ENCODE measurements around the gene BAZ1B.
"Not testable (repeated sequence)": the region's sequence is repeated elsewhere in the genome, so short reads cannot be mapped to it uniquely, and the experiment has no call there.

BAZ1B gene

GRCh38 chr7:73539709-73540108, 17.6 kb upstream of the BAZ1B start:
- no peak overlapping the region for H3K4me3 ChIP-seq (ENCODE audit: control insufficient read depth, low read depth, low read length)
- no peak for DNase-seq (ENCODE audit: low read depth)
- TF ChIP-seq CTCF (IDR thresholded peaks at IDR 0.05; ENCODE audit: control insufficient read depth, insufficient read depth, low read depth, low read length, missing control alignments): no peak

- not testable (repeated sequence) for DNase-seq (ENCODE audit: low read depth); H3K4me3 ChIP-seq (ENCODE audit: control insufficient read depth, low read depth, low read length)
Measured at GRCh38 chr7:73538510-73538909, 16.4 kb upstream of the BAZ1B start.

GRCh38 chr7:73537051-73537450, 15.0 kb upstream of the BAZ1B start:
- no peak for TF ChIP-seq CTCF (IDR thresholded peaks at IDR 0.05; ENCODE audit: control insufficient read depth, insufficient read depth, low read depth, low read length, missing control alignments)
- DNase-seq (ENCODE audit: low read depth): no peak
- no peak overlapping the region for H3K4me3 ChIP-seq (ENCODE audit: control insufficient read depth, low read depth, low read length)

GRCh38 chr7:73536479-73536878, 14.4 kb upstream of the BAZ1B start:
- H3K4me3 ChIP-seq (ENCODE audit: control insufficient read depth, low read depth, low read length): no peak overlapping the region
- DNase-seq (ENCODE audit: low read depth): no peak
- TF ChIP-seq CTCF (IDR thresholded peaks at IDR 0.05; ENCODE audit: control insufficient read depth, insufficient read depth, low read depth, low read length, missing control alignments): no peak

GRCh38 chr7:73535918-73536317, 13.8 kb upstream of the BAZ1B start:
- DNase-seq (ENCODE audit: low read depth); H3K4me3 ChIP-seq (ENCODE audit: control insufficient read depth, low read depth, low read length): not testable (repeated sequence)

- DNase-seq (ENCODE audit: low read depth): no peak
- no peak overlapping the region for H3K4me3 ChIP-seq (ENCODE audit: control insufficient read depth, low read depth, low read length)
- TF ChIP-seq CTCF (IDR thresholded peaks at IDR 0.05; ENCODE audit: control insufficient read depth, insufficient read depth, low read depth, low read length, missing control alignments): no peak
Measured at GRCh38 chr7:73533742-73534141, 11.6 kb upstream of the BAZ1B start.

- TF ChIP-seq CTCF (IDR thresholded peaks at IDR 0.05; ENCODE audit: control insufficient read depth, insufficient read depth, low read depth, low read length, missing control alignments): no peak
- H3K4me3 ChIP-seq (ENCODE audit: control insufficient read depth, low read depth, low read length): no peak overlapping the region
- no peak for DNase-seq (ENCODE audit: low read depth)
Measured at GRCh38 chr7:73532224-73532623, 10.1 kb upstream of the BAZ1B start.

- H3K4me3 ChIP-seq (ENCODE audit: control insufficient read depth, low read depth, low read length): no peak overlapping the region
Measured at GRCh38 chr7:73530800-73531199, 8.7 kb upstream of the BAZ1B start.

More at GRCh38 chr7:73530800-73531199, 8.7 kb upstream of the BAZ1B start:
- no peak for TF ChIP-seq CTCF (IDR thresholded peaks at IDR 0.05; ENCODE audit: control insufficient read depth, insufficient read depth, low read depth, low read length, missing control alignments)
- no peak for DNase-seq (ENCODE audit: low read depth)

Measured in AG09309 (cell line).